ENCODE measurements around the gene PPP1R14B.

DNA sequence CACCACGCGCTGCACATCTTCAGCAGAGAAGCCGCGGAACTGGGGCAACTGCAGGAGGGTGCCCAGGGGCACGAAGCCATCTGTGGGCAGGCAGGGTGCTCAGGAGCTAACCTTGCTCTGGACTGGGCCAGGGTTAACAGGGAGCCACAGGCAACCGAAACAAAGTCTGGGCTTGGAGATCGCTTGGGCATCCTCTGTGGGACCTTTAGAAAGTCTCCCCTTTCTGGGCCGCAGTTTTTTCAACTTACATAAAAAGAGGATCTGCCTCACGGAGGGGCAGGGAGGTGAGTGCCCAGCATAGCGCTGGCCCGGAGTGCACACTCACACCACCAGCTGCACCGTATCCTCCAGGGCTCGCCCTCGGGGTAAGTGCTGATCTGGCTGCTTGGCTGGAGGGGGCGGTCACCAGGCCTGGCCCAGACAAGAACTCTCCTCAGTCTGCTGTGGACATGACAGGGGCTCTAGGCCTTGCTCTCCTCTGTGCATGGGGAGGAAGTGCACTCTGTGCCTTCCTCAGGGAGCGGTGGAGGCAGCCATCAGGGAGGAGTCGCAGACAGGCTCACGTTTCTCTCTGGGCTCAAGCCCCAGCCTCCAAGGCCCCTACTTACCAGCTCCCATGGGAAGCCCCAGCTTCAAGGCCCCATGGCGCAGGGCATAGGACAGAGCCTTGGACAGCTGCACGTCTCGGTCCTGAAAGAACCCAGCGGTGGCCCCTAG is 21.7 kb downstream of the PPP1R14B start:
- TF ChIP-seq POLR2A (IDR thresholded peaks at IDR 0.05) = no peak
- TF ChIP-seq, protein P1, sequence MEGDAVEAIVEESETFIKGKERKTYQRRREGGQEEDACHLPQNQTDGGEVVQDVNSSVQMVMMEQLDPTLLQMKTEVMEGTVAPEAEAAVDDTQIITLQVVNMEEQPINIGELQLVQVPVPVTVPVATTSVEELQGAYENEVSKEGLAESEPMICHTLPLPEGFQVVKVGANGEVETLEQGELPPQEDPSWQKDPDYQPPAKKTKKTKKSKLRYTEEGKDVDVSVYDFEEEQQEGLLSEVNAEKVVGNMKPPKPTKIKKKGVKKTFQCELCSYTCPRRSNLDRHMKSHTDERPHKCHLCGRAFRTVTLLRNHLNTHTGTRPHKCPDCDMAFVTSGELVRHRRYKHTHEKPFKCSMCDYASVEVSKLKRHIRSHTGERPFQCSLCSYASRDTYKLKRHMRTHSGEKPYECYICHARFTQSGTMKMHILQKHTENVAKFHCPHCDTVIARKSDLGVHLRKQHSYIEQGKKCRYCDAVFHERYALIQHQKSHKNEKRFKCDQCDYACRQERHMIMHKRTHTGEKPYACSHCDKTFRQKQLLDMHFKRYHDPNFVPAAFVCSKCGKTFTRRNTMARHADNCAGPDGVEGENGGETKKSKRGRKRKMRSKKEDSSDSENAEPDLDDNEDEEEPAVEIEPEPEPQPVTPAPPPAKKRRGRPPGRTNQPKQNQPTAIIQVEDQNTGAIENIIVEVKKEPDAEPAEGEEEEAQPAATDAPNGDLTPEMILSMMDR (IDR thresholded peaks at IDR 0.05) = no peak

Data from Peyer's patch (tissue), 4 donors.